Measurements from ENCODE around the gene DLGAP4.

Gene DLGAP4, protein sequence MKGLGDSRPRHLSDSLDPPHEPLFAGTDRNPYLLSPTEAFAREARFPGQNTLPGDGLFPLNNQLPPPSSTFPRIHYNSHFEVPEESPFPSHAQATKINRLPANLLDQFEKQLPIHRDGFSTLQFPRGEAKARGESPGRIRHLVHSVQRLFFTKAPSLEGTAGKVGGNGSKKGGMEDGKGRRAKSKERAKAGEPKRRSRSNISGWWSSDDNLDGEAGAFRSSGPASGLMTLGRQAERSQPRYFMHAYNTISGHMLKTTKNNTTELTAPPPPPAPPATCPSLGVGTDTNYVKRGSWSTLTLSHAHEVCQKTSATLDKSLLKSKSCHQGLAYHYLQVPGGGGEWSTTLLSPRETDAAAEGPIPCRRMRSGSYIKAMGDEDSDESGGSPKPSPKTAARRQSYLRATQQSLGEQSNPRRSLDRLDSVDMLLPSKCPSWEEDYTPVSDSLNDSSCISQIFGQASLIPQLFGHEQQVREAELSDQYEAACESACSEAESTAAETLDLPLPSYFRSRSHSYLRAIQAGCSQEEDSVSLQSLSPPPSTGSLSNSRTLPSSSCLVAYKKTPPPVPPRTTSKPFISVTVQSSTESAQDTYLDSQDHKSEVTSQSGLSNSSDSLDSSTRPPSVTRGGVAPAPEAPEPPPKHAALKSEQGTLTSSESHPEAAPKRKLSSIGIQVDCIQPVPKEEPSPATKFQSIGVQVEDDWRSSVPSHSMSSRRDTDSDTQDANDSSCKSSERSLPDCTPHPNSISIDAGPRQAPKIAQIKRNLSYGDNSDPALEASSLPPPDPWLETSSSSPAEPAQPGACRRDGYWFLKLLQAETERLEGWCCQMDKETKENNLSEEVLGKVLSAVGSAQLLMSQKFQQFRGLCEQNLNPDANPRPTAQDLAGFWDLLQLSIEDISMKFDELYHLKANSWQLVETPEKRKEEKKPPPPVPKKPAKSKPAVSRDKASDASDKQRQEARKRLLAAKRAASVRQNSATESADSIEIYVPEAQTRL

GRCh38 chr20:36305602-36306551, at the start of gene DLGAP4:
Gene DLGAP4 (plus strand): TSS chr20:36306339. CDS start chr20:36431718, 125,379 bp downstream.
- Histone ChIP-seq H4K20me1 (ENCODE audit: insufficient read depth, low read length) (no peaks in the 10 kb centered on the region), H3K27me3 (replicated peaks; ENCODE audit: insufficient read depth, low read length) (peaks cover 84% of the 10 kb centered on the region), H3K9me2 (replicated peaks; ENCODE audit: insufficient read depth, low read length) (no peaks in the 10 kb centered on the region), H3K27ac (ENCODE audit: low read length) (no peak within 1 kb of the TSS), H2AFZ (ENCODE audit: low read length) (no peak within 1 kb of the TSS), H3F3A (ENCODE audit: insufficient read depth, low read length) (no peaks in the 10 kb centered on the region), H3K4me3 (ENCODE audit: low read length) (peak within 1 kb of the TSS; percentile 21; the same call in 1 of the 2 replicates), H3K79me2 (ENCODE audit: low read length) (no peaks in the 10 kb centered on the region), H3K9me3 (replicated peaks; ENCODE audit: insufficient read depth, low read length) (no peaks in the 10 kb centered on the region), H3K4me2 (ENCODE audit: low read depth, low read length) (peak within 1 kb of the TSS; percentile 43; the same call in 1 of the 2 replicates), H3K36me3 (replicated peaks; ENCODE audit: insufficient read depth, low read length) (no peaks in the 10 kb centered on the region), H3K9ac (ENCODE audit: low read length) (no peak within 1 kb of the TSS), H3K4me1 (ENCODE audit: low read length) (no peaks in the 10 kb centered on the region)
- TF ChIP-seq CTCF (IDR thresholded peaks at IDR 0.05; ENCODE audit: low read length) (0 out of 2 replicates have a peak, but pooled peaks have one; percentile 6), EZH2 (optimal IDR thresholded peaks at IDR 0.05; ENCODE audit: low read depth, low read length) (no peak), EZH2phosphoT487 (IDR thresholded peaks at IDR 0.05; ENCODE audit: low read length) (no peak)
- DNase-seq, result no peak

DNA sequence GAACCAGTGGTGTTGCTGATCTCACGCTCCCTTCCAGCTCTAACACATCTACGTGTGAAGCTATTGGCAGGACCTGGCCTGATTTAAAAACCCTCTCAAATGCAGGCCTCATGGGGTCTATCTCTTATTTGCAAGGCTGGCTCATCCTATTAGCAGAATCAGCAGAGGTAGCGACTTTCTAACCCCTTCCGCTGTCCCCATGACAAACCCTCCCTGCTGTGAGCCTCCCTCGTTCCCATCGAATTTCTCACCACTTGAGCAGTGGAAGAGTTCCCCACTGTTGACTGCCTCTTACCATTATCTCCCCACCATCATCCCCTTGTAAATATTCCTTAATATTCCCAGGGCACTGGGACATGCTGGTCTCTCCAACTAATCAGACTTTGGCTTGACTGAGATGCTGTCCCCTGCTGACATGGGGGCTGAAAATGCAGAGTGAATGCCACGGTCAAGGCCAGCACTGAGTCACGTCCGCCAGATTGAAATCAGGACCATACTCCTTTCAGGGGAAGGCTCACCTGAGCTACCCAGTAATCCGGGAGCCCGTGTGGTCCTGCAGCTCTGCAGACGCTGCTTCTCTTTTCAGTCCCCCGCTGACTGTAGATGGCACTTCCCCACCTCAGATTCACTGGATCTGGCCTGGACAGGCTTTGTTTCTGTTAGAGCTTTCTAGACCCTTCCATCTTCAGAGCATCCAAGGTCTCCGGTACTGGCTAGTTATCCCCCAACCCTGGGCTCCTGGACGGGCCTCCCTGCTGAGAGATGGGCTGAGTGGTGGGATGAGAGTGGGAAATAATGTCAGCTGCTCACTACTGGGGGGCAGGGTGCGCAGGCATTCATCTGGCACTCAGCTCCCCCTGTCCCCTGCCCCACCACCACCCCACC, 46.7 kb upstream of the DLGAP4 start:
- Histone ChIP-seq H3K9me3 (replicated peaks; ENCODE audit: insufficient read depth, low read length) (no peaks in the 10 kb centered on the region), H3K4me2 (ENCODE audit: low read depth, low read length) (no peak overlapping the region), H3K4me1 (ENCODE audit: low read length) (no peaks in the 10 kb centered on the region), H3K9me2 (replicated peaks; ENCODE audit: insufficient read depth, low read length) (no peaks in the 10 kb centered on the region), H3K27ac (ENCODE audit: low read length) (no peak overlapping the region), H3K79me2 (ENCODE audit: low read length) (no peaks in the 10 kb centered on the region; the same call in 1 of the 2 replicates), H3F3A (ENCODE audit: insufficient read depth, low read length) (no peaks in the 10 kb centered on the region), H3K27me3 (replicated peaks; ENCODE audit: insufficient read depth, low read length) (no peaks in the 10 kb centered on the region; the same call in 1 of the 2 replicates), H2AFZ (ENCODE audit: low read length) (no peak overlapping the region), H3K36me3 (replicated peaks; ENCODE audit: insufficient read depth, low read length) (no peaks in the 10 kb centered on the region), H3K4me3 (ENCODE audit: low read length) (no peak overlapping the region), H4K20me1 (ENCODE audit: insufficient read depth, low read length) (no peaks in the 10 kb centered on the region), H3K9ac (ENCODE audit: low read length) (no peak overlapping the region)
- no peak for TF ChIP-seq EZH2phosphoT487 (IDR thresholded peaks at IDR 0.05; ENCODE audit: low read length)
- no peak for TF ChIP-seq CTCF (IDR thresholded peaks at IDR 0.05; ENCODE audit: low read length)
- no peak for TF ChIP-seq EZH2 (optimal IDR thresholded peaks at IDR 0.05; ENCODE audit: low read depth, low read length)
- DNase-seq, result no peak
